Panc1 (cell line): ENCODE data around the gene COL4A2. TPM values are rescaled to one million over a fixed set of nuclear protein-coding genes. Genes with fewer than 3 reads are reported as not detected.

Experiments
- ATAC-seq: fragments of 200-7000 bp; cut with Tn5 transposase; 2 replicates; pipeline ENCODE4 v1.9.1; 2020; ENCODE audit warnings: mild to moderate bottlenecking, moderate library complexity
- BruUV-seq: library from RNA; stranded (reverse); fragments of 400-500 nt; replicated peaks from 2 replicates; lab custom pipeline; 2021; lab: Mats Ljungman, UMichigan
- CTCF ChIA-PET: fragments of 300-600 bp; sonication (Branson Sonifier 250); formaldehyde crosslinking; loops from one replicate; lab custom pipeline; 2022; ENCODE audit warnings: antibody characterized with exemption; lab: Charles Lee
- POLR2A ChIA-PET: fragments of 300-600 bp; sonication (Branson Sonifier 250); formaldehyde crosslinking; loops from one replicate; lab custom pipeline; 2022; ENCODE audit warnings: antibody characterized with exemption; lab: Charles Lee
- DNase-seq: peaks from one replicate; pipeline ENCODE4 v3.0.0-alpha.2; 2010; ENCODE audit warnings: low read depth, low spot score
- H3K27ac ChIP-seq: 2 replicates; pipeline ENCODE4 v1.5.1; 2011; ENCODE audit warnings: mild to moderate bottlenecking, low read length, inconsistent platforms
- H3K27me3 ChIP-seq: fragments of 200-500 bp; sonication (Bioruptor generic); 2 replicates; pipeline ENCODE4 v1.6.0; 2014; ENCODE audit warnings: low read length, inconsistent platforms; ENCODE audit not compliant: control insufficient read depth, insufficient read depth
- H3K36me3 ChIP-seq: fragments of 200-500 bp; sonication (Bioruptor generic); 2 replicates; pipeline ENCODE4 v1.5.1; 2014; ENCODE audit warnings: inconsistent platforms, mild to moderate bottlenecking, low read length, moderate library complexity; ENCODE audit not compliant: control insufficient read depth, insufficient read depth
- H3K4me1 ChIP-seq: 2 replicates; pipeline ENCODE4 v1.5.1; 2011; ENCODE audit warnings: inconsistent platforms, mild to moderate bottlenecking, low read length, moderate library complexity; ENCODE audit not compliant: control insufficient read depth, insufficient read depth
- H3K4me3 ChIP-seq, 2 experiments: 2 replicates each; pipeline ENCODE4 v1.5.1; 2011 to 2012; ENCODE audit warnings: low read depth in 2 of 2, low read length in 2 of 2, mild to moderate bottlenecking in 2 of 2, inconsistent platforms in 1 of 2, moderate library complexity in 1 of 2
- H3K9me3 ChIP-seq: fragments of 200-500 bp; sonication (Bioruptor generic); 2 replicates; pipeline ENCODE4 v1.5.1; 2014; ENCODE audit warnings: low read depth, mild to moderate bottlenecking, inconsistent platforms, low read length, moderate library complexity; ENCODE audit not compliant: control insufficient read depth, insufficient read depth
- CTCF ChIP-seq: fragments of 450-650 bp; IDR thresholded peaks from 2 replicates; pipeline ENCODE4 v1.5.1; 2017; ENCODE audit warnings: mild to moderate bottlenecking
- POLR2AphosphoS5 ChIP-seq: IDR thresholded peaks from 2 replicates; pipeline ENCODE4 v1.6.1; 2012; ENCODE audit warnings: mild to moderate bottlenecking, low read depth, low read length, moderate library complexity
- REST ChIP-seq, 2 experiments: IDR thresholded peaks; 2 replicates each; pipeline ENCODE4 v1.6.1; 2011 to 2012; ENCODE audit warnings: low read depth in 2 of 2, control low read depth in 1 of 2, low read length in 1 of 2, mild to moderate bottlenecking in 1 of 2, moderate library complexity in 1 of 2; ENCODE audit not compliant: insufficient read depth in 1 of 2
- SIN3A ChIP-seq: IDR thresholded peaks from 2 replicates; pipeline ENCODE4 v1.6.1; 2012; ENCODE audit warnings: low read depth, mild to moderate bottlenecking, low read length, moderate library complexity, borderline replicate concordance; ENCODE audit not compliant: insufficient read depth
- TCF7L2 ChIP-seq: IDR thresholded peaks from 2 replicates; pipeline ENCODE4 v1.6.1; 2011; ENCODE audit warnings: mild to moderate bottlenecking, low read depth, low read length, inconsistent platforms
- in situ Hi-C: cut with HindIII; loops from 2 replicates; pipeline ENCODE4 v1.10.0; 2016; ENCODE audit warnings: low sequenced_read_pairs, low pct_unique_long_range_greater_than_20kb
- intact Hi-C: fragments of 100-400 bp; cut with micrococcal nuclease; formaldehyde crosslinking; loops from one replicate; pipeline ENCODE4 v1.10.0; 2022; ENCODE audit not compliant: unreplicated experiment
- total RNA-seq: library from RNA; stranded (reverse); gene quantifications from one replicate; pipeline ENCODE4 v1.2.1, GENCODE V29; 2021; ENCODE audit not compliant: unreplicated experiment

Gene COL4A2
- total RNA-seq, 1 experiment from 2014 or later, result 3.0 TPM

GRCh38 chr13:110560601-110561343 is 253.7 kb downstream of the COL4A2 start:
- CTCF ChIA-PET, result no interaction called here

More at GRCh38 chr13:110560601-110561343, 253.7 kb downstream of the COL4A2 start:
- Histone ChIP-seq H3K9me3 (no peaks in the 10 kb centered on the region), H3K4me1 (peaks cover 5% of the 10 kb centered on the region), H3K4me3 (peak overlapping the region; percentile 66 to 67), H3K36me3 (no peaks in the 10 kb centered on the region; the same call in 1 of the 2 replicates), H3K27ac (peak overlapping the region; percentile 77), H3K27me3 (no peaks in the 10 kb centered on the region)
- POLR2A ChIA-PET, result interaction anchor here (0.6 to 1.1 kb wide), 2 partner anchors 11 to 209 kb away, joined by 3 to 6 read pairs; no protein-coding TSS in a partner anchor
- DNase-seq (no peak), ATAC-seq (peak; percentile 72)
- intact Hi-C loops (no loop called here), in situ Hi-C loops (no loop called here)
- TF ChIP-seq CTCF (no peak), SIN3A (no peak; the same call in 1 of the 2 replicates), TCF7L2 (no peak), REST (IDR thresholded peaks at IDR 0.05; ENCODE audit: insufficient read depth in 1 of 2, low read depth in 2 of 2, low read length in 1 of 2) (no peak), POLR2AphosphoS5 (no peak)
- no TSS peak for BruUV-seq
